Measurements from ENCODE around the gene TPRG1L.

Gene TPRG1L

DNA sequence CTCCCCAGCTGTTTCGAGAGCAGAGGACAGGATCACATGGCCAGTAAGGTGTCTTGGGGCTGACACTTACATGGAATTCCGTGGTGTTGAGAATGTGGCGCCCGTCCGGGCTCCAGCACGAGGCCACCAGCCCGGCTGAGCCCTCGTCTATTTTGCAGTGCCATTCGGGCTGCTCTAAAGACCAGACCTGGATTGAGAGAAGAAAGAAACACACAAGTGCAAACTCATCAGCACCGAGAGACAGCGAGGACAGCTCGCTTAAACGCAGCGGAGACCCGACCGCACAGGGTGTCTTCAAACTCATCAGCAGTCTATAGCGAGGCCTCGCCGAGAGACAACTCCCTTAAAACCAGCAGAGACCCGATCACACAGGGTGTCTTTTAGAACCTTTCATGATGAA, 21.8 kb downstream of the TPRG1L start:
- DNase-seq (ENCODE audit: low read depth), result no peak
- no peak for TF ChIP-seq CTCF (conservative IDR thresholded peaks at IDR 0.05; ENCODE audit: low read depth, low read length)
- no peak overlapping the region for H3K4me3 ChIP-seq (ENCODE audit: low read length)

DNA sequence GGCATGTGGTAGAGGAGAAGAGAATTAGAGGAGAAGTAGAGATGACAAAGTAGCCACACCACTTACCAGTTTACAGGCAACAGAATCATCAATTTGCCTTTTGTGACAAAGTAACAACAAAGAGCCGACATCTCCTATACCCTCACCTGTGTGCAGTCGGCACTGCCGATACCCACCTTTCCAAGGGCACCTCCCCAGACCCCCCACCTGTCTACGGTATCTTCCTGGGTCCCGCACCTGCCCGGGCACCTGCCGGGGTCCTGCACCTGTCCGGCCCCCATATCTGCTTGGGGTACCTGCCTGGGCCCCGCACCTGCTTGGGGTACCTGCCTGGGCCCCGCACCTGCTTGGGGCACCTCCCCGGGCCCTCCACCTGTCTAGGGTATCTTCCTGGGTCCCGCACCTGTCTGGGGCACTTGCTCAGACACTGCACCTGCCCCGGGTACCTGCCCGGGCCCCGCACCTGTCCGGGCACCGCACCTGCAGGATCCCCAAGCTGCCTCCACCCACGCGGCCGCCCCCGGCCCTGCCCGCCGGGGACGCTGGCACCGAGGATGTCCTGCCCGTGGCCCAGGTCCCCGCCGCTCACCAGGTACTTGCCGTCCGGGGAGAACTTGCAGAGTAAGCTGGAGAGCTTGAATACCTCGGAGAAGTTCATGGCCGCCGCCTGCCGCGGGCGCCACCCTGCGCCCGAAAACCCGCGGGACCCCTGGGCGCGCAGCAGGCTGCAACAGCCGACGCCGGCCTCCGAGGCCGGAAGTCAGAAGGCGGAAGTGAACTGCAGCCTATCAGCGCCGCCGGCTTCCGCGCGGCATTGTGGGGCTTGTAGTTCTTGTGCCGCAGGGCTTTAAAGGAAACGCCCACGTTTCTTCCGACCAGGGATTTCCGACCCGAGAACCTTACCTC, 24.8 kb downstream of the TPRG1L start, which contains the start of gene WRAP73:
Gene WRAP73 (minus strand): TSS at position 762 of the 906 bp plus-strand sequence. CDS start 104 bp downstream, at position 658.
- peak; percentile 55 for DNase-seq (ENCODE audit: low read depth)
- peak within 1 kb of the TSS; percentile 71 for H3K4me3 ChIP-seq (ENCODE audit: low read length)
- TF ChIP-seq CTCF (conservative IDR thresholded peaks at IDR 0.05; ENCODE audit: low read depth, low read length), result peak; percentile 16

DNA sequence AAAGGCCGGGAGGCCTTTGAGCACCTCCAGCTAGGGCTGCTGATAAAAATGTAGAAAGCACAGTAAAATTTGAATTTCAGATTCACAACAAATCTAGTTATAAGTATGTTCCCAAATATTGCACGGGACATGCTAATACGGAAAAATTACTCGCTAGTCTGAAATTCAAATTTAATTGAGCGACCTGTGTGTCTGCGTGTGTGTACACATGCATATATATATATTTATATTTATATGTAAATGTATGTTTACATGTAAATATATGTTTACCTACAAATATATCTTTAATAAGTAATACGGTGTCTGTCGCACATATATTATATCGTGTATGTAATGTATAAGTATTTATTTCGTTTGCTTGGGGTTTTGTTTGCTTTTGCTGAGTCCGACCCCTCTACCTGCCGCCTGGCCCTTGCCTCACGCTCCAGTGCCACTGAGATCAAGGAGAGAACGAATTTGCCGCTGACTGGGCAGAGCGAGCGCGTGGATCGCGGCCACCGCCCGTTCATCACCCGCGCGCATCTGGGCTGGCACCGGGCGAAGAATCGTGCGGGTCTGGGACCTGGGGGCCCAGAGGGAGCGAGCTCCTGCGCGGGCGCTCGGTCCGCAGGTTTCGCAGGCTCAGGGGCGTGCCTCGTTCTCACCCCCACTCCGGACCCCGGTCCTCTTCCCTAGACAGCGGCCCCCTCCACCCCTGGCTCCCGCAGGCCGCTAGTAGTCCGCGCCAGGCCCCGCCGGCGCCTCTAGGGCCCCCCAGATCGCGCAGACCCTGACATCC, 25.6 kb downstream of the TPRG1L start:
- no peak for DNase-seq (ENCODE audit: low read depth)
- no peak for TF ChIP-seq CTCF (conservative IDR thresholded peaks at IDR 0.05; ENCODE audit: low read depth, low read length)
- H3K4me3 ChIP-seq (ENCODE audit: low read length), result no peak overlapping the region

- no peak for DNase-seq (ENCODE audit: low read depth)
- no peak overlapping the region for H3K4me3 ChIP-seq (ENCODE audit: low read length)
- no peak for TF ChIP-seq CTCF (conservative IDR thresholded peaks at IDR 0.05; ENCODE audit: low read depth, low read length)
Observed at GRCh38 chr1:3651026-3651929, 26.5 kb downstream of the TPRG1L start.

DNA sequence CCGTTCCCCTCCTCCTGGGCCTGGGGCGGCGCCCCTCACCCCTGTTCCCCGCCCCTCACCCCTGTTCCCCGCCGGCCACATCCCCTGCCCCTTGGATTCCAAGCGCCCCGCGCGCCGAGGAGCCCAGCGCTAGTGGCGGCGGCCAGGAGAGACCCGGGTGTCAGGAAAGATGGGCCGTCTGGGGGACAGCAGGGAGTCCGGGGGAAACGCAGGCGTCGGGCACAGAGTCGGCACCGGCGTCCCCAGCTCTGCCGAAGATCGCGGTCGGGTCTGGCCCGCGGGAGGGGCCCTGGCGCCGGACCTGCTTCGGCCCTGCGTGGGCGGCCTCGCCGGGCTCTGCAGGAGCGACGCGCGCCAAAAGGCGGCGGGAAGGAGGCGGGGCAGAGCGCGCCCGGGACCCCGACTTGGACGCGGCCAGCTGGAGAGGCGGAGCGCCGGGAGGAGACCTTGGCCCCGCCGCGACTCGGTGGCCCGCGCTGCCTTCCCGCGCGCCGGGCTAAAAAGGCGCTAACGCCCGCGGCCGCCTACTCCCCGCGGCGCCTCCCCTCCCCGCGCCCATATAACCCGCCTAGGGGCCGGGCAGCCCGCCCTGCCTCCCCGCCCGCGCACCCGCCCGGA, 27.2 kb downstream of the TPRG1L start, which contains the start of gene TP73:
Gene TP73 (plus strand): TSS at position 587 of the 618 bp plus-strand sequence. CDS start 29,850 bp downstream, outside the sequence.
- H3K4me3 ChIP-seq (ENCODE audit: low read length), result no peak within 1 kb of the TSS
- TF ChIP-seq CTCF (conservative IDR thresholded peaks at IDR 0.05; ENCODE audit: low read depth, low read length), result no peak
- DNase-seq (ENCODE audit: low read depth), result no peak

Measured in retinal pigment epithelial cell (primary cell).